ENCODE measurements around the gene SMIM10.

DNA sequence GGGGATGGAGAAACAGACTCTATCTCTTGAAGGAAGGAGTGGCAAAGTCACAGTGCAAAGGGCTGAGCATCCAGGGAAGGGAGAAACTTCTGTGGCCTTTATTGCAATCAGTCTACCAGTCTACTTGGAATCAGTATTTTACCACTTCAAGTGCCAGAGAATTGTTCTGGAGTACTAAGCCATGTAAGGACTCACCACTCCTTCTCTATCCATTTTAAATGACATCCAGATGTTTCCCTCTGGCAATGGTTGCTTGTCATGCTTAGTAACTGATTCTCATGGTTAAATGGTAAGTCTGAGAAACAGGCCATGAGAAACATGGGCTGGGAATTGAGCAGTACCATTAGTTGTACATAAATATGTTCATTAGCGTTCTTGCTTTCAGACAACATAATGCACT, 21.1 kb upstream of the SMIM10 start:
- TF ChIP-seq, protein P1, sequence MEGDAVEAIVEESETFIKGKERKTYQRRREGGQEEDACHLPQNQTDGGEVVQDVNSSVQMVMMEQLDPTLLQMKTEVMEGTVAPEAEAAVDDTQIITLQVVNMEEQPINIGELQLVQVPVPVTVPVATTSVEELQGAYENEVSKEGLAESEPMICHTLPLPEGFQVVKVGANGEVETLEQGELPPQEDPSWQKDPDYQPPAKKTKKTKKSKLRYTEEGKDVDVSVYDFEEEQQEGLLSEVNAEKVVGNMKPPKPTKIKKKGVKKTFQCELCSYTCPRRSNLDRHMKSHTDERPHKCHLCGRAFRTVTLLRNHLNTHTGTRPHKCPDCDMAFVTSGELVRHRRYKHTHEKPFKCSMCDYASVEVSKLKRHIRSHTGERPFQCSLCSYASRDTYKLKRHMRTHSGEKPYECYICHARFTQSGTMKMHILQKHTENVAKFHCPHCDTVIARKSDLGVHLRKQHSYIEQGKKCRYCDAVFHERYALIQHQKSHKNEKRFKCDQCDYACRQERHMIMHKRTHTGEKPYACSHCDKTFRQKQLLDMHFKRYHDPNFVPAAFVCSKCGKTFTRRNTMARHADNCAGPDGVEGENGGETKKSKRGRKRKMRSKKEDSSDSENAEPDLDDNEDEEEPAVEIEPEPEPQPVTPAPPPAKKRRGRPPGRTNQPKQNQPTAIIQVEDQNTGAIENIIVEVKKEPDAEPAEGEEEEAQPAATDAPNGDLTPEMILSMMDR (IDR thresholded peaks at IDR 0.05 in 8 of 11, conservative IDR thresholded peaks at IDR 0.05 in 3 of 11) = no peak
- TF ChIP-seq POLR2A (IDR thresholded peaks at IDR 0.05) (no peak), POLR2AphosphoS5 (IDR thresholded peaks at IDR 0.05) (no peak)

All from spleen (tissue), 7 donors.